ENCODE results near the gene PP2D1. TPM values are rescaled to one million over a fixed set of nuclear protein-coding genes. Genes with fewer than 3 reads are reported as not detected.

PP2D1 gene
- total RNA-seq, 1 experiment from 2014 or later: not detected

DNA sequence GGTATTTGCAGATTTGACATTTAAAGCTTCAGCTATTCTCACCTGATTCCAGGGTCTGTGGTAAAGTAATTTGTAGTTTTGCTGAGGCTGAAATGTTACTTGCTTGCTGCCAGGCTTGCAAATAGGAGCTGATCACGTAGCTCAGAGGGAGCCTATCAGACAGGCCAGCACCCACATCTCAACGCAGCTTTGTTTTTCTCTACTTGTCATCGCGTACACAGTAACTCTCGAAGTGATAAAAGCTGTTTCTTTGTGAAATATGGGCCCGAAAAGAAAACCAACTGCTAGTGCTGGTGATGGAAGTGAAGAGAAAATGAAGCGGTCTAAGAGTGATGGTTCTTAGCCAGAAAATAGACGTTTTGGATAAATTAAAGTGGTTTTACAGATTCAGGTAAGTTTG, 41.7 kb downstream of the PP2D1 start (continued):
- TF ChIP-seq AFF4 (CRISPR knock-in tag; IDR thresholded peaks at IDR 0.05; ENCODE audit: borderline replicate concordance): no peak

DNA sequence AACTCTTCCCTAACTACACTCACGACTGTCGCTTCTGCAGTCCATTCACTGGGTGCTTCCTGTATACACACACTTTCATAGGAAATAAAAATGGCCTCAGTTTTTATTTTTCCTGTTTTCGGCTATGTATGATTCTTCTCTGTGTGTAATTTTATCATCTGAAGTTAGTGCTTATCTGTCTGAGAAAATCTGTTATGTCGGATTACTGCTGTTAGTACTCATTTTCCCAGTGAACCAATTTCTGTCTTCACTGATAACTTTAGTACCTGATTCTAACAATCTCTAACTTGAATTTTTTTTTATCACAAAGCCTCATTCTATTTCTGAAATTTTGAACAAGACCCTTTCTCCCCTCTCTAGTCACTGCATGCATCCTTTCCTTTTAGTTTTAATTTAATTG, 44.3 kb downstream of the PP2D1 start:
- no peaks in the 10 kb centered on the region for H3K9me3 Mint-ChIP-seq
- H3K4me1 Mint-ChIP-seq: peaks cover 7% of the 10 kb centered on the region; the same call in 1 of the 2 replicates
- ATAC-seq (no peak), DNase-seq (ENCODE audit: low spot score) (no peak)
- no peaks in the 10 kb centered on the region for H3K27me3 Mint-ChIP-seq (ENCODE audit: low read depth)
- CTCF ChIA-PET: no interaction called here
- H3K27ac Mint-ChIP-seq: 0 out of 2 replicates have a peak overlapping the region, but pooled peaks have one; percentile 14
- TF ChIP-seq IRF2 (CRISPR knock-in tag; IDR thresholded peaks at IDR 0.05; ENCODE audit: borderline replicate concordance, low read depth): no peak
- TF ChIP-seq NFATC4 (CRISPR knock-in tag; IDR thresholded peaks at IDR 0.05): no peak
- TF ChIP-seq FOXJ3 (CRISPR knock-in tag; IDR thresholded peaks at IDR 0.05; ENCODE audit: borderline replicate concordance): no peak
- TF ChIP-seq GTF2I (CRISPR knock-in tag; conservative IDR thresholded peaks at IDR 0.05): no peak
- TF ChIP-seq ATF2 (CRISPR knock-in tag; IDR thresholded peaks at IDR 0.05; ENCODE audit: borderline replicate concordance, low read depth): no peak
- TF ChIP-seq ZBTB21 (CRISPR knock-in tag; IDR thresholded peaks at IDR 0.05; ENCODE audit: borderline replicate concordance): no peak
- TF ChIP-seq ZNF396 (CRISPR knock-in tag; IDR thresholded peaks at IDR 0.05; ENCODE audit: borderline replicate concordance): no peak
- TF ChIP-seq MXD4 (CRISPR knock-in tag; IDR thresholded peaks at IDR 0.05; ENCODE audit: borderline replicate concordance): no peak
- no peak for TF ChIP-seq TCF7 (CRISPR knock-in tag; IDR thresholded peaks at IDR 0.05; ENCODE audit: low read depth)
- TF ChIP-seq EMX1 (CRISPR knock-in tag; IDR thresholded peaks at IDR 0.05): no peak
- TF ChIP-seq ZSCAN18 (CRISPR knock-in tag; IDR thresholded peaks at IDR 0.05): no peak
- TF ChIP-seq, protein P1, sequence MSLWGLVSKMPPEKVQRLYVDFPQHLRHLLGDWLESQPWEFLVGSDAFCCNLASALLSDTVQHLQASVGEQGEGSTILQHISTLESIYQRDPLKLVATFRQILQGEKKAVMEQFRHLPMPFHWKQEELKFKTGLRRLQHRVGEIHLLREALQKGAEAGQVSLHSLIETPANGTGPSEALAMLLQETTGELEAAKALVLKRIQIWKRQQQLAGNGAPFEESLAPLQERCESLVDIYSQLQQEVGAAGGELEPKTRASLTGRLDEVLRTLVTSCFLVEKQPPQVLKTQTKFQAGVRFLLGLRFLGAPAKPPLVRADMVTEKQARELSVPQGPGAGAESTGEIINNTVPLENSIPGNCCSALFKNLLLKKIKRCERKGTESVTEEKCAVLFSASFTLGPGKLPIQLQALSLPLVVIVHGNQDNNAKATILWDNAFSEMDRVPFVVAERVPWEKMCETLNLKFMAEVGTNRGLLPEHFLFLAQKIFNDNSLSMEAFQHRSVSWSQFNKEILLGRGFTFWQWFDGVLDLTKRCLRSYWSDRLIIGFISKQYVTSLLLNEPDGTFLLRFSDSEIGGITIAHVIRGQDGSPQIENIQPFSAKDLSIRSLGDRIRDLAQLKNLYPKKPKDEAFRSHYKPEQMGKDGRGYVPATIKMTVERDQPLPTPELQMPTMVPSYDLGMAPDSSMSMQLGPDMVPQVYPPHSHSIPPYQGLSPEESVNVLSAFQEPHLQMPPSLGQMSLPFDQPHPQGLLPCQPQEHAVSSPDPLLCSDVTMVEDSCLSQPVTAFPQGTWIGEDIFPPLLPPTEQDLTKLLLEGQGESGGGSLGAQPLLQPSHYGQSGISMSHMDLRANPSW (CRISPR knock-in tag; conservative IDR thresholded peaks at IDR 0.05; ENCODE audit: low read depth): no peak
- TF ChIP-seq KAT7 (CRISPR knock-in tag; IDR thresholded peaks at IDR 0.05; ENCODE audit: borderline replicate concordance): no peak
- TF ChIP-seq, protein P2, sequence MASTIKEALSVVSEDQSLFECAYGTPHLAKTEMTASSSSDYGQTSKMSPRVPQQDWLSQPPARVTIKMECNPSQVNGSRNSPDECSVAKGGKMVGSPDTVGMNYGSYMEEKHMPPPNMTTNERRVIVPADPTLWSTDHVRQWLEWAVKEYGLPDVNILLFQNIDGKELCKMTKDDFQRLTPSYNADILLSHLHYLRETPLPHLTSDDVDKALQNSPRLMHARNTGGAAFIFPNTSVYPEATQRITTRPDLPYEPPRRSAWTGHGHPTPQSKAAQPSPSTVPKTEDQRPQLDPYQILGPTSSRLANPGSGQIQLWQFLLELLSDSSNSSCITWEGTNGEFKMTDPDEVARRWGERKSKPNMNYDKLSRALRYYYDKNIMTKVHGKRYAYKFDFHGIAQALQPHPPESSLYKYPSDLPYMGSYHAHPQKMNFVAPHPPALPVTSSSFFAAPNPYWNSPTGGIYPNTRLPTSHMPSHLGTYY (CRISPR knock-in tag; IDR thresholded peaks at IDR 0.05): no peak
- POLR2A ChIA-PET: no interaction called here
- no peak overlapping the region for H3K4me3 Mint-ChIP-seq
- peaks cover 12% of the 10 kb centered on the region for H3K36me3 Mint-ChIP-seq

Measured in WTC11 (cell line).